ENCODE data around the gene PTPRM.

Gene PTPRM

GRCh38 chr18:8260827-8261226, 693.7 kb downstream of the PTPRM start:
- DNase-seq: no peak

- DNase-seq: no peak
Observed at GRCh38 chr18:8261651-8262091, 694.6 kb downstream of the PTPRM start.

GRCh38 chr18:8262221-8262620, 695.1 kb downstream of the PTPRM start:
- DNase-seq: no peak

- DNase-seq: no peak
Observed at GRCh38 chr18:8264116-8264515, 697.0 kb downstream of the PTPRM start.

GRCh38 chr18:8264861-8265411, 697.8 kb downstream of the PTPRM start:
- DNase-seq: no peak

GRCh38 chr18:8272254-8272653, 705.1 kb downstream of the PTPRM start:
- no peak for DNase-seq

GRCh38 chr18:8274370-8274769, 707.3 kb downstream of the PTPRM start:
- no peak for DNase-seq

- no peak for DNase-seq
Observed at GRCh38 chr18:8276406-8276805, 709.3 kb downstream of the PTPRM start.

- DNase-seq: no peak
Observed at GRCh38 chr18:8277270-8277669, 710.2 kb downstream of the PTPRM start.

- no peak for DNase-seq
Observed at GRCh38 chr18:8279346-8279745, 712.2 kb downstream of the PTPRM start.

- DNase-seq: no peak
Observed at GRCh38 chr18:8279781-8280330, 712.7 kb downstream of the PTPRM start.

- DNase-seq: no peak
Observed at GRCh38 chr18:8283891-8284585, 716.9 kb downstream of the PTPRM start.

- no peak for DNase-seq
Observed at GRCh38 chr18:8286303-8286702, 719.2 kb downstream of the PTPRM start.

GRCh38 chr18:8287196-8287885, 720.2 kb downstream of the PTPRM start:
- no peak for DNase-seq

GRCh38 chr18:8288472-8289195, 721.5 kb downstream of the PTPRM start:
- no peak for DNase-seq

GRCh38 chr18:8290435-8290834, 723.3 kb downstream of the PTPRM start:
- DNase-seq: no peak

GRCh38 chr18:8290913-8291312, 723.8 kb downstream of the PTPRM start:
- no peak for DNase-seq

- DNase-seq: no peak
Observed at GRCh38 chr18:8293184-8293583, 726.1 kb downstream of the PTPRM start.

GRCh38 chr18:8296886-8297616, 729.9 kb downstream of the PTPRM start:
- DNase-seq: no peak

GRCh38 chr18:8298186-8298585, 731.1 kb downstream of the PTPRM start:
- peak; percentile 12 for DNase-seq

- no peak for DNase-seq
Observed at GRCh38 chr18:8299054-8299980, 732.2 kb downstream of the PTPRM start.

Measured in NCI-H226 (cell line).